ENCODE data around the gene GOLGA1. TPM values are rescaled to one million over a fixed set of nuclear protein-coding genes. Genes with fewer than 3 reads are reported as not detected.
A peak's percentile ranks its signal among the peaks of the same experiment; 100 is the strongest.

GOLGA1 gene
- total and polyA plus RNA-seq, 9 of the 15 experiments (the other 6 are each of a cell fraction or from before 2014, with no cell fraction given), result 2.9 to 15.9 (median 8.5) TPM

- TF ChIP-seq ZBTB43 (CRISPR knock-in tag; IDR thresholded peaks at IDR 0.05), result no peak
- no peak for TF ChIP-seq ZNF175 (CRISPR knock-in tag; IDR thresholded peaks at IDR 0.05; ENCODE audit: low read depth)
- TF ChIP-seq THAP12 (CRISPR knock-in tag; IDR thresholded peaks at IDR 0.05), result no peak
- no peak for TF ChIP-seq OTX1 (CRISPR knock-in tag; IDR thresholded peaks at IDR 0.05)
- TF ChIP-seq YBX1 (IDR thresholded peaks at IDR 0.05), result no peak
- TF ChIP-seq, protein P1, sequence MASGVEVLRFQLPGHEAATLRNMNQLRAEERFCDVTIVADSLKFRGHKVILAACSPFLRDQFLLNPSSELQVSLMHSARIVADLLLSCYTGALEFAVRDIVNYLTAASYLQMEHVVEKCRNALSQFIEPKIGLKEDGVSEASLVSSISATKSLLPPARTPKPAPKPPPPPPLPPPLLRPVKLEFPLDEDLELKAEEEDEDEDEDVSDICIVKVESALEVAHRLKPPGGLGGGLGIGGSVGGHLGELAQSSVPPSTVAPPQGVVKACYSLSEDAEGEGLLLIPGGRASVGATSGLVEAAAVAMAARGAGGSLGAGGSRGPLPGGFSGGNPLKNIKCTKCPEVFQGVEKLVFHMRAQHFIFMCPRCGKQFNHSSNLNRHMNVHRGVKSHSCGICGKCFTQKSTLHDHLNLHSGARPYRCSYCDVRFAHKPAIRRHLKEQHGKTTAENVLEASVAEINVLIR (CRISPR knock-in tag; IDR thresholded peaks at IDR 0.05), result no peak
- TF ChIP-seq FOXA3 (CRISPR knock-in tag; conservative IDR thresholded peaks at IDR 0.05 in 1 of 2, IDR thresholded peaks at IDR 0.05 in 1 of 2), result 0 out of 4 replicates have a peak, but pooled peaks of 1 of the 2 experiments have one; percentile 5
- TF ChIP-seq, protein P2, sequence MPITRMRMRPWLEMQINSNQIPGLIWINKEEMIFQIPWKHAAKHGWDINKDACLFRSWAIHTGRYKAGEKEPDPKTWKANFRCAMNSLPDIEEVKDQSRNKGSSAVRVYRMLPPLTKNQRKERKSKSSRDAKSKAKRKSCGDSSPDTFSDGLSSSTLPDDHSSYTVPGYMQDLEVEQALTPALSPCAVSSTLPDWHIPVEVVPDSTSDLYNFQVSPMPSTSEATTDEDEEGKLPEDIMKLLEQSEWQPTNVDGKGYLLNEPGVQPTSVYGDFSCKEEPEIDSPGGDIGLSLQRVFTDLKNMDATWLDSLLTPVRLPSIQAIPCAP (CRISPR knock-in tag; IDR thresholded peaks at IDR 0.05; ENCODE audit: borderline replicate concordance), result no peak
- TF ChIP-seq MAFG (tag; conservative IDR thresholded peaks at IDR 0.05), result no peak
- TF ChIP-seq, protein P3, sequence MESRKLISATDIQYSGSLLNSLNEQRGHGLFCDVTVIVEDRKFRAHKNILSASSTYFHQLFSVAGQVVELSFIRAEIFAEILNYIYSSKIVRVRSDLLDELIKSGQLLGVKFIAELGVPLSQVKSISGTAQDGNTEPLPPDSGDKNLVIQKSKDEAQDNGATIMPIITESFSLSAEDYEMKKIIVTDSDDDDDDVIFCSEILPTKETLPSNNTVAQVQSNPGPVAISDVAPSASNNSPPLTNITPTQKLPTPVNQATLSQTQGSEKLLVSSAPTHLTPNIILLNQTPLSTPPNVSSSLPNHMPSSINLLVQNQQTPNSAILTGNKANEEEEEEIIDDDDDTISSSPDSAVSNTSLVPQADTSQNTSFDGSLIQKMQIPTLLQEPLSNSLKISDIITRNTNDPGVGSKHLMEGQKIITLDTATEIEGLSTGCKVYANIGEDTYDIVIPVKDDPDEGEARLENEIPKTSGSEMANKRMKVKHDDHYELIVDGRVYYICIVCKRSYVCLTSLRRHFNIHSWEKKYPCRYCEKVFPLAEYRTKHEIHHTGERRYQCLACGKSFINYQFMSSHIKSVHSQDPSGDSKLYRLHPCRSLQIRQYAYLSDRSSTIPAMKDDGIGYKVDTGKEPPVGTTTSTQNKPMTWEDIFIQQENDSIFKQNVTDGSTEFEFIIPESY (CRISPR knock-in tag; IDR thresholded peaks at IDR 0.05), result no peak
- no peak for TF ChIP-seq EZH2 (IDR thresholded peaks at IDR 0.05; ENCODE audit: borderline replicate concordance, low read depth, low read length)
- no peak for TF ChIP-seq KLF13 (tag; IDR thresholded peaks at IDR 0.05; ENCODE audit: borderline replicate concordance, low read depth)
- TF ChIP-seq KLF1 (tag; IDR thresholded peaks at IDR 0.05), result no peak
- TF ChIP-seq NFE2L1 (tag; IDR thresholded peaks at IDR 0.05; ENCODE audit: borderline replicate concordance, low read depth), result no peak
- TF ChIP-seq, protein P4, sequence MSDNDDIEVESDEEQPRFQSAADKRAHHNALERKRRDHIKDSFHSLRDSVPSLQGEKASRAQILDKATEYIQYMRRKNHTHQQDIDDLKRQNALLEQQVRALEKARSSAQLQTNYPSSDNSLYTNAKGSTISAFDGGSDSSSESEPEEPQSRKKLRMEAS (CRISPR knock-in tag; IDR thresholded peaks at IDR 0.05), result no peak
- 0 out of 2 replicates have a peak, but pooled peaks have one; percentile 31 for TF ChIP-seq POLR2A (conservative IDR thresholded peaks at IDR 0.05)
- TF ChIP-seq, protein P5, sequence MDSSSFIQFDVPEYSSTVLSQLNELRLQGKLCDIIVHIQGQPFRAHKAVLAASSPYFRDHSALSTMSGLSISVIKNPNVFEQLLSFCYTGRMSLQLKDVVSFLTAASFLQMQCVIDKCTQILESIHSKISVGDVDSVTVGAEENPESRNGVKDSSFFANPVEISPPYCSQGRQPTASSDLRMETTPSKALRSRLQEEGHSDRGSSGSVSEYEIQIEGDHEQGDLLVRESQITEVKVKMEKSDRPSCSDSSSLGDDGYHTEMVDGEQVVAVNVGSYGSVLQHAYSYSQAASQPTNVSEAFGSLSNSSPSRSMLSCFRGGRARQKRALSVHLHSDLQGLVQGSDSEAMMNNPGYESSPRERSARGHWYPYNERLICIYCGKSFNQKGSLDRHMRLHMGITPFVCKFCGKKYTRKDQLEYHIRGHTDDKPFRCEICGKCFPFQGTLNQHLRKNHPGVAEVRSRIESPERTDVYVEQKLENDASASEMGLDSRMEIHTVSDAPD (CRISPR knock-in tag; IDR thresholded peaks at IDR 0.05), result no peak
- TF ChIP-seq ZBTB8A (IDR thresholded peaks at IDR 0.05; ENCODE audit: partially characterized antibody), result no peak
Observed at GRCh38 chr9:124869986-124870560, 70.8 kb downstream of the GOLGA1 start (continued).
